Measurements from ENCODE around the gene PLEKHH1. TPM values are rescaled to one million over a fixed set of nuclear protein-coding genes. Genes with fewer than 3 reads are reported as not detected.

Gene PLEKHH1
- total and polyA plus RNA-seq, 11 donors, result 2.4 to 9.2 (median 5.2) TPM

- WGBS, 4 donors, result 63 to 91% (median 81%) methylated on average over 4 of the region's 4 CpGs
- H3K4me3 ChIP-seq, result no peak overlapping the region
- TF ChIP-seq POLR2A (IDR thresholded peaks at IDR 0.05), result no peak
- TF ChIP-seq, protein P1, sequence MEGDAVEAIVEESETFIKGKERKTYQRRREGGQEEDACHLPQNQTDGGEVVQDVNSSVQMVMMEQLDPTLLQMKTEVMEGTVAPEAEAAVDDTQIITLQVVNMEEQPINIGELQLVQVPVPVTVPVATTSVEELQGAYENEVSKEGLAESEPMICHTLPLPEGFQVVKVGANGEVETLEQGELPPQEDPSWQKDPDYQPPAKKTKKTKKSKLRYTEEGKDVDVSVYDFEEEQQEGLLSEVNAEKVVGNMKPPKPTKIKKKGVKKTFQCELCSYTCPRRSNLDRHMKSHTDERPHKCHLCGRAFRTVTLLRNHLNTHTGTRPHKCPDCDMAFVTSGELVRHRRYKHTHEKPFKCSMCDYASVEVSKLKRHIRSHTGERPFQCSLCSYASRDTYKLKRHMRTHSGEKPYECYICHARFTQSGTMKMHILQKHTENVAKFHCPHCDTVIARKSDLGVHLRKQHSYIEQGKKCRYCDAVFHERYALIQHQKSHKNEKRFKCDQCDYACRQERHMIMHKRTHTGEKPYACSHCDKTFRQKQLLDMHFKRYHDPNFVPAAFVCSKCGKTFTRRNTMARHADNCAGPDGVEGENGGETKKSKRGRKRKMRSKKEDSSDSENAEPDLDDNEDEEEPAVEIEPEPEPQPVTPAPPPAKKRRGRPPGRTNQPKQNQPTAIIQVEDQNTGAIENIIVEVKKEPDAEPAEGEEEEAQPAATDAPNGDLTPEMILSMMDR (IDR thresholded peaks at IDR 0.05), result no peak
- intact Hi-C loops (cut with DNase I), result loop anchor here in 6 of 10 donors (5.0 to 10.0 kb wide), 6 partner anchors 42 to 179 kb away; partner anchors contain the start of genes RDH12 (in 4 of the 6) and RDH11 (in 1 of the 6)
- no peaks in the 10 kb centered on the region for H3K36me3 ChIP-seq
- no peaks in the 10 kb centered on the region for H3K4me1 ChIP-seq
- H3K9me3 ChIP-seq, result no peaks in the 10 kb centered on the region
- H3K27ac ChIP-seq, result no peak overlapping the region
- peaks cover 0 to 45% (median 0%) of the 10 kb centered on the region in 9 donors for H3K27me3 ChIP-seq
- ATAC-seq, result no peak
- no peak for DNase-seq
Observed at GRCh38 chr14:67525389-67525788, 7.7 kb upstream of the PLEKHH1 start.

DNA sequence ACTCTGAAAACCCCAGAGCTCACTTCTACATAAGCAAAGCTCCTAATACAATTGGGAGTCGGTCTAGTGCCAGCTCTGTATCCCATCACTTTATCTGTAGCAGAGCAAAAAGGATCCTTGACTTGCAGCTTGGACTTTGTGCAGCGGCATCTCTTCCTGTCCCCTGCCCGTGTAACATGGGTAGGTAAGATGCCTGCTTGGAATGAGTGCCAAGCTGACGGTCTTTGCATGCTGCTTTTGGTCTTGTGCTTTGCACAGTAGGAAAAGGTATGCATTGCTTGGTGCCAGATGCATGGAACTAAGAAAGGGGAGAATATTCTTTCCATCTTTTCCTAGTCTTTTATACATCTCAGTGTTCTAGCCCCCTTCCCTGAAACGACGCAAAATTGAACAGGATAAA, 6.9 kb upstream of the PLEKHH1 start:
- no peaks in the 10 kb centered on the region for H3K4me1 ChIP-seq
- no peak for ATAC-seq
- WGBS, 4 donors, result 55 to 77% (median 63%) methylated on average over 6 of the region's 6 CpGs
- intact Hi-C loops (cut with DNase I), result loop anchor here in 7 of 10 donors (2.0 to 10.0 kb wide), 7 partner anchors 41 to 179 kb away; partner anchors contain the start of genes RDH12 (in 4 of the 7) and RDH11 (in 1 of the 7)
- TF ChIP-seq, protein P1 (IDR thresholded peaks at IDR 0.05), result no peak
- no peak for TF ChIP-seq POLR2A (IDR thresholded peaks at IDR 0.05)
- H3K9me3 ChIP-seq, result no peaks in the 10 kb centered on the region
- H3K4me3 ChIP-seq, result no peak overlapping the region
- peaks cover 0 to 44% (median 0%) of the 10 kb centered on the region in 9 donors for H3K27me3 ChIP-seq
- no peaks in the 10 kb centered on the region for H3K36me3 ChIP-seq
- DNase-seq, result no peak
- no peak overlapping the region for H3K27ac ChIP-seq

DNA sequence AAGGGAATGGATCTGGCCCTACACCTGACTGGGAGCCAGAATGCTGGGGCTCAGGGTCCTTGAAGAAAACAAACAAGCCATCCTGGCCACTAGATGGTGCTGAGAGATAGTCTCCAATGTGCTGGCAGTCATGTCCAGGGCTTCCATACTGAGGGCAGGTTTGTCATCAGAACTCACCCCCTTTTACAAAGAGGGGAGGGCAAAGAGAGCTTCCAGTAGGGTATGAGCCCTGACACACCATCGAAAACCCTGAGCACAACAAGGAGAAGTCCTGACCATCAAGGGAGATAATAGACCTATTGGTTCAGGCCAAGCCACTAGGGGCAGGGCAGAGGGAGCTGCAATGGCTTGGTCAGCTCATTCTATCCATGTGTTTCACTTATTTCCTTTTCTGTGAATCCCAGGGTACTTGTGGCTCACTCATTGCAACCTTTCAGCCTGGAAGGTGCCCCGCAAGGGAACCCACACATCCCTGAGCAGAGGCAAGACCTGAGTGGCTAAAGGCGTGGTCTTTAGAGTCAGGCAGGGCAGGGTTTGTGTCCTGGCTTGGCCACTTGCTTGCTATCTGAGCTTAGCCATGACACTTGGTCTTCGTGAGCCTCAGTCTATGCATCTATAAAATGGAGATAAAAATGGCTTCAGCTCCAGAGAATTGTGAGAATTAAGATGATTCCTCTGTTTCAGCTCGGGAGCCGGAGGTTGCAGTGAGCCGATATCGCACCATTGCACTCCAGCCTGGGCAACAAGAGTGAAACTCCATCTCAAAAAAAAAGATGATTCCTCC, 6.2 kb upstream of the PLEKHH1 start:
- WGBS, 4 donors, result 77 to 81% (median 80%) methylated on average over 8 of the region's 8 CpGs
- intact Hi-C loops (cut with DNase I), result loop anchor here in 7 of 10 donors (2.0 to 10.0 kb wide), 7 partner anchors 40 to 178 kb away; partner anchors contain the start of genes RDH12 (in 4 of the 7) and RDH11 (in 1 of the 7)
- DNase-seq (peak in 3 of 5 donors; percentile 13 to 37 (median 24)), ATAC-seq (peak in 3 of 4 donors; percentile 64 to 76 (median 72))
- TF ChIP-seq, protein P1 (IDR thresholded peaks at IDR 0.05), result peak; percentile 31 to 75 (median 57)
- TF ChIP-seq POLR2A (IDR thresholded peaks at IDR 0.05), result no peak
- no peaks in the 10 kb centered on the region for H3K36me3 ChIP-seq
- H3K27me3 ChIP-seq, result peaks cover 0 to 38% (median 0%) of the 10 kb centered on the region in 9 donors
- no peak overlapping the region for H3K27ac ChIP-seq
- H3K9me3 ChIP-seq, result no peaks in the 10 kb centered on the region
- H3K4me3 ChIP-seq, result no peak overlapping the region
- H3K4me1 ChIP-seq, result no peaks in the 10 kb centered on the region

DNA sequence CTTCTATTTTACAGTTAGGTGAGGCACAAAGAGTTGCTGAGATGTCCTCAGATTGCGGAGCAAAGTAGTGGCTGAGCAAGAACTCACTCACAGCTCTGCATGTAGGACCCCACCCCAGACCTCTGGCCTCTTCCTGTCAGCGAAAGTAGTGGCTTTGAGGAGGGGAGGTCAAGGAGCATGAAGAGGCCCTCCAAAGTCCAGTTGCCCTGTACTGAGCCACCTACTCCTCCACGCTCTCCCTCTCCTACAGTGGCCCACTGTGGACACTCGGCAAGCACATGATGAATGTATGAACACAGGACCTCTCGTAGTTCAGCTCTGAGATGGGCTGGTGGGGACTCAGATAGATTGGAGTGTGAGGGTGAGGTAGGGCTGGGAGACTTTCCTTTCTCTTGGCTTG, 5.3 kb upstream of the PLEKHH1 start:
- TF ChIP-seq POLR2A (IDR thresholded peaks at IDR 0.05), result no peak
- TF ChIP-seq, protein P1 (IDR thresholded peaks at IDR 0.05), result no peak
- H3K4me1 ChIP-seq, result peaks cover 0 to 8% (median 5%) of the 10 kb centered on the region in 12 donors
- WGBS, 4 donors, result 83 to 90% (median 86%) methylated on average over 5 of the region's 5 CpGs
- no peak for DNase-seq
- H3K36me3 ChIP-seq, result no peaks in the 10 kb centered on the region
- intact Hi-C loops (cut with DNase I), result loop anchor here in 7 of 10 donors (2.0 to 10.0 kb wide), 7 partner anchors 40 to 177 kb away; partner anchors contain the start of genes RDH12 (in 4 of the 7) and RDH11 (in 1 of the 7)
- H3K4me3 ChIP-seq, result no peak overlapping the region
- no peaks in the 10 kb centered on the region for H3K9me3 ChIP-seq
- H3K27ac ChIP-seq, result no peak overlapping the region
- H3K27me3 ChIP-seq, result peaks cover 0 to 38% (median 0%) of the 10 kb centered on the region in 9 donors
- no peak for ATAC-seq
